ENCODE measurements around the gene FAM50A. TPM values are rescaled to one million over a fixed set of nuclear protein-coding genes. Genes with fewer than 3 reads are reported as not detected.

The FAM50A gene
- total RNA-seq, 6 experiments from 2014 or later: 77.3 to 103 (median 86.9) TPM

DNA sequence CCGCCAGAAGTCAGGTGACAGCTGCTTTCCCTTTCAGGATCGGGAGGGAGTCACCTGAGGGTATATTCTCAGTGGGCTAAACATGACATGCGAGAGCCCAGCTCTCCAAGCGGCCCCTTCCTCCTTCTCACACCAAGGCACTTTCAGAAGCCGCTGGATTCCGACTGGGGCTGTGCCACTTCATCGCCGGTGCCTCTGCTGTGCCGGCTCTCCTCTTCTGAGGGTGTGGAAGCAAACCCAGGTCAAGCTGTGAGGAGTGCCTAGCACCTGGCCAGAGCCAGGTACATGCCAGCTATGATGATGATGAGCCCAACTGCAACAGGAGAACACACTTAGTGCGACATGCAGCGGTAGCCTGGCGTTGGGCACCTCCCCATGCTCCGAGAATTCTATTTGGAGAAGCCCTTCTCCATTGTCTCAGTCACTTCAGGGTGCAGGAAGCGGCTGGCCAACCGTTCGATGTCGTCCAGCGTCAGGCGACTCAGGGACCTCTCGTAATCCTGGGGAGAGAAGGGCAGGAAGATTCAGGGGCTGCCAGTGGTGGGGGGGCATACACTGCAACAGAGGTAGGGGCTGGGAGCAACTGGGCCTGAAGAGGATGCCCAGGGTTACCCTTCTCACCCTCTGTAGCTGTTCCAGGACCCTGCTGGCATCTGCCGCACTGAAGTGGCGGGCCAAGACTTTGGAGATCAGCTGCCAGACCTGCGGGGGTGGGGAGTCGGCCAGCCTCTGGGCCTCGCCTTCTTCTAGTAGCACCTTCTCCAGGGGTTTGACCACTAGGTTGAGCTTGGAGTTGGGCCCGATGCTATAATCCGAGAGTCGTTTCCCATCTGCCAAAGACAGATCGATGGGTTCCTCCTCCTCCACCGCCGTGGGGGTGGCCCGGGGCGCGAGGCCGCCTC lies 41.5 kb downstream of the FAM50A start:
- no peak for DNase-seq
- H3K27ac Mint-ChIP-seq: peak overlapping the region; percentile 33; the same call in 1 of the 2 replicates
- H3K4me3 Mint-ChIP-seq: peak overlapping the region; percentile 72
- no peaks in the 10 kb centered on the region for H3K27me3 Mint-ChIP-seq (ENCODE audit: insufficient read depth)
- no peaks in the 10 kb centered on the region for H3K9me3 Mint-ChIP-seq
- peaks cover 12% of the 10 kb centered on the region for H3K4me1 Mint-ChIP-seq (ENCODE audit: low read depth)
- H3K36me3 Mint-ChIP-seq (ENCODE audit: low read depth): no peaks in the 10 kb centered on the region; the same call in 1 of the 2 replicates
- TF ChIP-seq, protein P1, sequence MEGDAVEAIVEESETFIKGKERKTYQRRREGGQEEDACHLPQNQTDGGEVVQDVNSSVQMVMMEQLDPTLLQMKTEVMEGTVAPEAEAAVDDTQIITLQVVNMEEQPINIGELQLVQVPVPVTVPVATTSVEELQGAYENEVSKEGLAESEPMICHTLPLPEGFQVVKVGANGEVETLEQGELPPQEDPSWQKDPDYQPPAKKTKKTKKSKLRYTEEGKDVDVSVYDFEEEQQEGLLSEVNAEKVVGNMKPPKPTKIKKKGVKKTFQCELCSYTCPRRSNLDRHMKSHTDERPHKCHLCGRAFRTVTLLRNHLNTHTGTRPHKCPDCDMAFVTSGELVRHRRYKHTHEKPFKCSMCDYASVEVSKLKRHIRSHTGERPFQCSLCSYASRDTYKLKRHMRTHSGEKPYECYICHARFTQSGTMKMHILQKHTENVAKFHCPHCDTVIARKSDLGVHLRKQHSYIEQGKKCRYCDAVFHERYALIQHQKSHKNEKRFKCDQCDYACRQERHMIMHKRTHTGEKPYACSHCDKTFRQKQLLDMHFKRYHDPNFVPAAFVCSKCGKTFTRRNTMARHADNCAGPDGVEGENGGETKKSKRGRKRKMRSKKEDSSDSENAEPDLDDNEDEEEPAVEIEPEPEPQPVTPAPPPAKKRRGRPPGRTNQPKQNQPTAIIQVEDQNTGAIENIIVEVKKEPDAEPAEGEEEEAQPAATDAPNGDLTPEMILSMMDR (IDR thresholded peaks at IDR 0.05): no peak

- Mint-ChIP-seq H3K27ac (no peak overlapping the region), H3K27me3 (ENCODE audit: insufficient read depth) (no peaks in the 10 kb centered on the region), H3K4me3 (peak overlapping the region; percentile 26), H3K36me3 (ENCODE audit: low read depth) (no peaks in the 10 kb centered on the region; the same call in 1 of the 2 replicates), H3K4me1 (ENCODE audit: low read depth) (peaks cover 12% of the 10 kb centered on the region), H3K9me3 (no peaks in the 10 kb centered on the region)
- TF ChIP-seq, protein P1 (IDR thresholded peaks at IDR 0.05): no peak
- DNase-seq: no peak
Measured at GRCh38 chrX:154486052-154486395, 42.1 kb downstream of the FAM50A start.

DNA sequence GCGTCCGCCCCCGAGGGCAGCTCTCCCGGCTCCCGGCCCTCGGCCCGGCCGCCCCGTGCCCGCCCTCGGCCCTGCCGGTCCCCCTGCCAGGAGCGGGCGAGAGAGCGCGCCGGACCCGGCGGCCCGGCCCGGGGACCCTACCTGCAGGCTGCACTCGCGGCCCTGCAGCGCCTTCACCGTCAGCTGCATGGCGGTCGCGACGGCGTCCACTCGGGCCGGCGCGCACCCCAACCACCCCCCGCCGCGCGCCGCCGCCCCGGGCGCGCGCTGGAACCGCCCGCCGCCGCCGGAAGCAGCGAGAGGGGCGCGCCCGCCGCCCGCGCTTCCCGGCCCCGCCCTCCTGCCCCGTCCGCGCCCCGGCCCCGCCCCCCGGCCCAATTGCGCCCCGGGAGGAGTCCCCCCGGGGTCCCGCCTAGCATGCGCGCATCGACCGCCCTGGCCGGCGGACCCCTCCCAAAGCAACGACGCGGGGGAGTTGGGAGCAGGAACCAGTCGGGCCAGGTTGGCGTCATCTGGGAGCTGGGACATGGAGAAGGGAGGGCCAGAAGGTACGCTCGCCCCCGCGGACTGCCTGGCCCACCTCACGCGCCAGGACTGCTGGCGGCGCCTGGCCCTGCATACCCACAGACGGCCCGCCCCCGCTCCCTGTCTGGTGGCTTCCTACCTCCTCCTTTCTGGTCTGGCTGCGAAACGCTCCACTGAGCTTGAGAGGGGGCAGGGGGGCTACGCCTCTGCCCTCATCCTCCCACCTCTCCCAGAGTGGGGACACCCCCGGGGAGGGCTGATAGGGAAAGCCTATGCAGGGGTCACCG lies 42.7 kb downstream of the FAM50A start, which contains the start of gene UBL4A:
TSS of gene UBL4A (minus strand) at position 220 of the 812 bp plus-strand sequence. CDS start at position 189, 31 bp downstream.
- TF ChIP-seq, protein P1 (IDR thresholded peaks at IDR 0.05): no peak
- DNase-seq: peak; percentile 15
- peak within 1 kb of the TSS; percentile 33; the same call in 1 of the 2 replicates for H3K27ac Mint-ChIP-seq

DNA sequence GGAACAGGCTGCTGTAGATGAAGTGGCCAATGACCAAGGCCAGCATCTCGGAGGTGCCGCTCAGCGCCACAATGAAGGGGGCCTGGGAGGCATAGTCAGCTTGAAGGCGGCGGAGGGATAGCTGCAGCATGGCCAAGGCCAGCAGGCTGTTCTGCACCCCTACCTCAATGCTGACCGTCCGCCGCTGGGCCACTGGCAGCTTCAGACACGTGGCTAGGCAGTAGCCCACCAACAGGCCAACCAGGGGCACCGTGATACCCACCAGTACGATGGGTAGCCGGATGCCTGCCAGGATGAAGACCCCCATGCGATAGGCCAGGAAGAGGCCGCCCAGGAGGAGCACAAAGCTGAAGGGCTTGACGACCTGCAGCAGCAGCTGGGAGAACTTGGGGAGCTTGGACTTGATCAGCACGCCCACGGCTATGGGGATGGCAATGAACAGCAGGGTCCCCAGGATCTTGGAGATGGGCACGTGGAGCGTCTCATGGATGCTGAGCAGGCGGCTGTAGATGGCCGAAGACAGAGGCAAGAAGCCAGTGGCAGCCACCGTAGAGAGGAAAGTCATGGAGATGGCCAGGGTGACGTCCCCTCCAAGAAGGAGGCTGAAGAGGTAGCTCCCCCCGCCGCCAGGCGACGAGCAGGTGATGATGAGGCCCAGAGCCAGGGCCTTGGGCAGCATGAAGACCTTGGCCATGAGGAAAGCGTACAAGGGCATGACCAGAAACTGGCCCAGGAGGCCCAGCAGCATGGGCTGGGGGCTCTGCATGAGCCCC lies 43.8 kb downstream of the FAM50A start:
- H3K4me1 Mint-ChIP-seq (ENCODE audit: low read depth): peaks cover 12% of the 10 kb centered on the region
- H3K4me3 Mint-ChIP-seq: no peak overlapping the region
- no peak overlapping the region for H3K27ac Mint-ChIP-seq
- TF ChIP-seq, protein P1 (IDR thresholded peaks at IDR 0.05): no peak
- H3K9me3 Mint-ChIP-seq: no peaks in the 10 kb centered on the region
- no peaks in the 10 kb centered on the region; the same call in 1 of the 2 replicates for H3K36me3 Mint-ChIP-seq (ENCODE audit: low read depth)
- DNase-seq: no peak
- H3K27me3 Mint-ChIP-seq (ENCODE audit: insufficient read depth): no peaks in the 10 kb centered on the region

More for the DNA sequence above, 42.7 kb downstream of the FAM50A start, which contains the start of gene UBL4A:
- H3K27me3 Mint-ChIP-seq (ENCODE audit: insufficient read depth): no peaks in the 10 kb centered on the region
- no peaks in the 10 kb centered on the region for H3K9me3 Mint-ChIP-seq
- H3K4me3 Mint-ChIP-seq: peak within 1 kb of the TSS; percentile 72
- no peaks in the 10 kb centered on the region; the same call in 1 of the 2 replicates for H3K36me3 Mint-ChIP-seq (ENCODE audit: low read depth)
- H3K4me1 Mint-ChIP-seq (ENCODE audit: low read depth): peaks cover 12% of the 10 kb centered on the region

All from HFFc6 (cell line).